Measurements from ENCODE around the gene HOXA1.
A peak's percentile ranks its signal among the peaks of the same experiment; 100 is the strongest.

The HOXA1 gene

GRCh38 chr7:27105301-27106031, 9.7 kb upstream of the HOXA1 start:
- TF ChIP-seq CTCF (IDR thresholded peaks at IDR 0.05; ENCODE audit: unreplicated experiment in 3 of 3), result no peak
- Mint-ChIP-seq H3K27ac (peak overlapping the region; percentile 99 to 100 (median 100)), H3K4me3 (peak overlapping the region; percentile 83 to 96 (median 85)), H3K36me3 (ENCODE audit: low read depth) (peaks cover 44% of the 10 kb centered on the region), H3K4me1 (peaks cover 85% of the 10 kb centered on the region), H3K27me3 (ENCODE audit: low read depth) (peaks cover 38% of the 10 kb centered on the region), H3K9me3 (no peaks in the 10 kb centered on the region)

DNA sequence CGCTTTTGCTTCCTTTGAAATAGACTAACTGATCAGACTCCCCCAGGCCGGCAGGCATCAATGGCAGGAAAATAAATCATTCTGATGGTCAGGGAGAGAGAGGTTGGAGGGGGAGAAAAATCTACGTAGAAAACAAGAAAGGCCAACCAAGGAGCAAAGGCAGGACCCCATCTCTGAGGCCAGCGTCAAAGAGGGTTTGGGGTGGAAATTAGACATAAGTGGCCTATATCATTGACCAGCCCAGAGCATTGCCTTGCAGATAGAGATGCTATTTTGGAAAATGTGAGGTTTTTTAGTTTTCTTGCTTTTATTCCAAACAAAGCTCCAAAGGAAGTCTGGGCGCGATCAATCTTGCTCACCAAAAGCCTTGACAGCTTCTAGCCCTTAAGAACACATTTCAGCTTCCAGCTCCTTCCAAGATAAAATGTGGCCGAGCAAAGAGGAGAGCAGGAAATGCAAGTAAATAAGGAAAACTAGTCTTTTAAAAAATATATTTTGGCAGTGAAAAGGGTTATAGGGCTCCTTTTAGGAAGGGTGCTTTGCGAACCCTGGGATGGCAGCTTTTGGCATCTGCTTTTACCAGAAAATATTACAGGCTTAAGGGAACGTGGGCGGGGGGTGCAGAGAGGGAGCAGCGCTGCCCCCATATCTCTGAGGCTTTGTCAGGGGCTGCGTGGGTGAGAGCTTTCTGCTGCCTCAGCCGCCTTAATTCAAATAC, 8.7 kb upstream of the HOXA1 start:
- Mint-ChIP-seq H3K4me1 (peaks cover 87% of the 10 kb centered on the region), H3K27me3 (ENCODE audit: low read depth) (peaks cover 34% of the 10 kb centered on the region), H3K9me3 (no peaks in the 10 kb centered on the region), H3K36me3 (ENCODE audit: low read depth) (peaks cover 47% of the 10 kb centered on the region), H3K27ac (peak overlapping the region; percentile 99 to 100 (median 100)), H3K4me3 (peak overlapping the region; percentile 83 to 96 (median 85))
- no peak for TF ChIP-seq CTCF (IDR thresholded peaks at IDR 0.05; ENCODE audit: unreplicated experiment in 3 of 3)

DNA sequence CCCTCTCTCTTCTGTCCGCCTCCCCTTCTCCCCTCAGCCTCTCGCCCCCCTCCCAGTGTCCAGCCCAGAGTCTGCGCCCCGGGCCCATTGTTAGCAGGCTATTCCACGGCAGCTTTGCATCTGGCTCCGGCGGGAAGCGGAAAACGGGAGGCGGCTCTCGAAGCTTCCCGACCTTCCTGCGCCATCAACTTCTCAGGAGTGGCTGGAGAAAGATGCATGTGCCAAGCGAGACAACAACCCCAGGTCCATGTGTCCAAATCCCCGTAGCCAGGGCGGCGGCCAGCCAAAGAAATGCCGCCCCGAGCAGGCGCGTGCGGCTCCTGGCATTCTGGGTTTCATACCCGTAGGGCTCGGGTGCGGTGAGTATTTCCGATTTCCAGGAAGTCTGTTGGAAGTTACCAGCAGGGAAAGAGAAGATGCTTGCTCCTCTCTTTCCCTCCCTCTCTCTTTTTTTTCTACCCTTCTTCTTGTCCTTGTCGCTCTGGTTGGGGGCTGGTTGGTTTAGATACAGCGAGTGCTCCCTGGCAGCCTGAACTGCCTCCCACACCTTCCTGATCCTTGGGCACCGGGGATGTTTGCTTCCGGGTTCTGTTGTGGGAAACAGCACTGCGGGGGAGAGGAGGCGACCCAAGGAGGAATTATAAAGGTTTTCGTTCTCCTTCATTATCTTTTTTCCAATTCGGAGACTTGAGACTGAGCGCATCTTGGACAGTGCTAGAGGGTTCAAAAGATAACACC, 7.9 kb upstream of the HOXA1 start:
- Mint-ChIP-seq H3K27ac (peak overlapping the region; percentile 99 to 100 (median 100)), H3K4me3 (peak overlapping the region; percentile 83 to 96 (median 85)), H3K27me3 (ENCODE audit: low read depth) (peaks cover 38% of the 10 kb centered on the region), H3K36me3 (ENCODE audit: low read depth) (peaks cover 47% of the 10 kb centered on the region), H3K9me3 (no peaks in the 10 kb centered on the region), H3K4me1 (peaks cover 87% of the 10 kb centered on the region)
- TF ChIP-seq CTCF (IDR thresholded peaks at IDR 0.05; ENCODE audit: unreplicated experiment in 3 of 3), result no peak

- H3K27ac Mint-ChIP-seq, result peak within 1 kb of the TSS; percentile 99 to 100 (median 100)
- TF ChIP-seq CTCF (IDR thresholded peaks at IDR 0.05; ENCODE audit: unreplicated experiment in 3 of 3), result no peak
- peak within 1 kb of the TSS; percentile 94 to 97 (median 96) for H3K4me3 Mint-ChIP-seq
- peaks cover 43% of the 10 kb centered on the region for H3K36me3 Mint-ChIP-seq (ENCODE audit: low read depth)
- peaks cover 38% of the 10 kb centered on the region for H3K27me3 Mint-ChIP-seq (ENCODE audit: low read depth)
- no peaks in the 10 kb centered on the region for H3K9me3 Mint-ChIP-seq
- H3K4me1 Mint-ChIP-seq, result peaks cover 87% of the 10 kb centered on the region
These were observed 7.0 kb upstream of the HOXA1 start, which contains the start of gene HOXA2 for GRCh38 chr7:27102581-27103442. Gene HOXA2, minus strand, starts transcription at chr7:27102683. Its CDS starts 183 bp downstream, at chr7:27102500.

DNA sequence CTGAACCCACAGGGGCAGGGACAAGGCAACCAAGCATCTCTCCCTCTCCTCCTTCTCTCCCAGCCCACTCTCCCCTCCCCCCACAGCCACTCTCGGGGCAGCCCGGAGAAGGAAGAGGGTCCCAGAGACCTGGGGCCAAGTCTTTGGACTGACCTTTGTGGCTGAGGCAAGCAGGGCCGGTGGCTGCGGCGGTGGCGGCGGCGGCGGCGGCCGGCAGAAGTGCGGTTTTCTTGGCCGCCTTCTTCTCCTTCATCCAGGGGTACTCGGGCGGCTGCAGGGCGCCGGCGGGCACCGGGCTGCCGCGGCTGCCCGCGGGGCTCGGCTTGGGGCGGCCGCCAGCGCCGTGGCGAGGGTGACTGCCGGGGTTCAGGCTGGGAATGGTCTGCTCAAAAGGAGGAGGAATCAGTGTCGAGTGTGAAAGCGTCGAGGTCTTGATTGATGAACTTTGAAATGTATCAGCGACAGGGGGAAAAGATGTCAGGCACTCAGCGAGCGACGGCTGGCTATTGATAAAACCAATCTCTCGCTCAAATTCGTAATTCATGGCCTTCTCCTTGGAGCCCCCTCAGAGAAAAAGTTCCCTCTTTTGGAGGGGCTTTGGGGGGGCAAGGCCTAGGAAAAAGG, 6.3 kb upstream of the HOXA1 start:
- Mint-ChIP-seq H3K4me3 (peak overlapping the region; percentile 94 to 97 (median 96)), H3K9me3 (no peaks in the 10 kb centered on the region), H3K27ac (peak overlapping the region; percentile 99 to 100 (median 100))

More for the DNA sequence above, 6.3 kb upstream of the HOXA1 start:
- peaks cover 87% of the 10 kb centered on the region for H3K4me1 Mint-ChIP-seq
- H3K27me3 Mint-ChIP-seq (ENCODE audit: low read depth), result peaks cover 38% of the 10 kb centered on the region
- TF ChIP-seq CTCF (IDR thresholded peaks at IDR 0.05; ENCODE audit: unreplicated experiment in 3 of 3), result no peak
- peaks cover 38% of the 10 kb centered on the region for H3K36me3 Mint-ChIP-seq (ENCODE audit: low read depth)

All from nephron (organoid).